Keratinocyte (primary cell): ENCODE measurements around the gene STK24. TPM values are rescaled to one million over a fixed set of nuclear protein-coding genes. Genes with fewer than 3 reads are reported as not detected.

Experiments
- DNase-seq: peaks from one replicate; pipeline ENCODE4 v3.0.0-alpha.2; 2011; ENCODE audit warnings: low read depth, missing footprints, low spot score
- FAIRE-seq: peaks from 2 replicates; lab custom pipeline; 2011; peaks lifted over from hg19 to GRCh38; lab: Jason Lieb, UNC
- H2AFZ ChIP-seq: 2 replicates; pipeline ENCODE4 v1.6.0; 2012; ENCODE audit warnings: low read length, control low read depth, inconsistent platforms; ENCODE audit not compliant: control insufficient read depth
- H3K27ac ChIP-seq: 2 replicates; pipeline ENCODE4 v1.5.1; 2011; ENCODE audit warnings: low read length; ENCODE audit not compliant: control insufficient read depth, insufficient read depth
- H3K27me3 ChIP-seq: 3 replicates; pipeline ENCODE4 v1.6.0; 2011; ENCODE audit warnings: low read length; ENCODE audit not compliant: control insufficient read depth, insufficient read depth; ENCODE audit errors: extremely low read depth
- H3K36me3 ChIP-seq, 2 experiments: 2 replicates in 1 of 2; 3 replicates in 1 of 2; pipeline ENCODE4 v1.5.1; 2011; ENCODE audit warnings: low read length in 2 of 2, mild to moderate bottlenecking in 1 of 2; ENCODE audit not compliant: control insufficient read depth in 2 of 2, insufficient read depth in 2 of 2; ENCODE audit errors: extremely low read depth in 1 of 2
- H3K4me1 ChIP-seq: 3 replicates; pipeline ENCODE4 v1.5.1; 2011; ENCODE audit warnings: low read length; ENCODE audit not compliant: control insufficient read depth, insufficient read depth; ENCODE audit errors: extremely low read depth
- H3K4me2 ChIP-seq: 3 replicates; pipeline ENCODE4 v1.6.0; 2011; ENCODE audit warnings: low read depth, low read length; ENCODE audit not compliant: control insufficient read depth, insufficient read depth; ENCODE audit errors: extremely low read depth
- H3K4me3 ChIP-seq, 3 experiments: fragments of 200-600 bp in 1 of 3; sonication (generic) in 1 of 3; 2 replicates in 2 of 3; 3 replicates in 1 of 3; pipeline ENCODE4 v1.5.1; 2011 to 2016; ENCODE audit warnings: low read length in 3 of 3, mild to moderate bottlenecking in 3 of 3, control low read depth in 2 of 3, inconsistent platforms in 1 of 3, low read depth in 1 of 3, mixed read lengths in 1 of 3, mixed run types in 1 of 3, moderate library complexity in 1 of 3; ENCODE audit not compliant: control insufficient read depth in 2 of 3, insufficient read depth in 2 of 3; ENCODE audit errors: extremely low read depth in 1 of 3
- H3K79me2 ChIP-seq: 2 replicates; pipeline ENCODE4 v1.6.0; 2012; ENCODE audit warnings: low read length; ENCODE audit not compliant: control insufficient read depth, insufficient read depth
- H3K9ac ChIP-seq: 3 replicates; pipeline ENCODE4 v1.6.0; 2011; ENCODE audit warnings: low read length; ENCODE audit not compliant: control insufficient read depth, insufficient read depth; ENCODE audit errors: extremely low read depth
- H3K9me1 ChIP-seq: 3 replicates; pipeline ENCODE4 v1.6.0; 2011; ENCODE audit warnings: low read length; ENCODE audit not compliant: control insufficient read depth, insufficient read depth; ENCODE audit errors: extremely low read depth
- H3K9me3 ChIP-seq: 2 replicates; pipeline ENCODE4 v1.5.1; 2012; ENCODE audit warnings: low read depth, low read length; ENCODE audit not compliant: control insufficient read depth
- H4K20me1 ChIP-seq: 3 replicates; pipeline ENCODE4 v1.6.0; 2011; ENCODE audit warnings: low read length; ENCODE audit not compliant: control insufficient read depth, insufficient read depth; ENCODE audit errors: extremely low read depth
- CTCF ChIP-seq, 3 experiments: IDR thresholded peaks in 1 of 3; conservative IDR thresholded peaks in 1 of 3; optimal IDR thresholded peaks in 1 of 3; 2 replicates in 2 of 3; 3 replicates in 1 of 3; pipeline versions ENCODE3 to v1.5.1; 2011; ENCODE audit warnings: low read length in 3 of 3, mild to moderate bottlenecking in 3 of 3, moderate library complexity in 2 of 3, control low read depth in 1 of 3, inconsistent platforms in 1 of 3; ENCODE audit not compliant: insufficient read depth in 2 of 3; ENCODE audit errors: extremely low read depth in 1 of 3
- EZH2 ChIP-seq: IDR thresholded peaks from one replicate; pipeline ENCODE4 v1.6.1; 2012; ENCODE audit warnings: inconsistent platforms, mild to moderate bottlenecking, low read length, moderate library complexity
- dilution Hi-C: fragments of 300-500 bp; cut with MboI; formaldehyde crosslinking; loops from one replicate; pipeline ENCODE4 v1.7.0; 2020; ENCODE audit warnings: low sequenced_read_pairs; ENCODE audit not compliant: extremely low pct_ligation_motif_present
- polyA plus RNA-seq, 5 experiments: library from polyadenylated mRNA; depleted of rRNA in 3 of 5; stranded (reverse) in 3 of 5; stranded (forward) in 1 of 5; unstranded in 1 of 5; fragments of >200 nt; gene quantifications; 1 replicate in 1 of 5; 2 replicates in 3 of 5; 3 replicates in 1 of 5; pipeline versions ENCODE4 v1.2.1 to v1.2.3, GENCODE V29; 2011 to 2012; ENCODE audit warnings: missing spikeins in 2 of 5, low read depth in 1 of 5, low replicate concordance in 1 of 5

The STK24 gene
- polyA plus RNA-seq, 1 donor (not counting 4 experiments of a cell fraction or from before 2014, with no cell fraction given), result 81.6 TPM

GRCh38 chr13:98446234-98446621 is 130.7 kb downstream of the STK24 start:
- TF ChIP-seq CTCF (optimal IDR thresholded peaks at IDR 0.05 in 1 of 3, IDR thresholded peaks at IDR 0.05 in 1 of 3, conservative IDR thresholded peaks at IDR 0.05 in 1 of 3; ENCODE audit: extremely low read depth in 1 of 3, insufficient read depth in 2 of 3, low read length in 3 of 3) (no peak), EZH2 (no peak)
- dilution Hi-C loops, result no loop called here
- DNase-seq, result no peak
- Histone ChIP-seq H3K27me3 (no peaks in the 10 kb centered on the region), H3K27ac (no peak overlapping the region), H3K79me2 (no peaks in the 10 kb centered on the region), H3K4me1 (peaks cover 15% of the 10 kb centered on the region), H3K4me2 (no peak overlapping the region), H3K9ac (no peak overlapping the region), H3K36me3 (peaks cover 15 to 26% of the 10 kb centered on the region in 2 experiments), H2AFZ (no peak overlapping the region), H3K9me1 (no peaks in the 10 kb centered on the region), H3K4me3 (no peak overlapping the region), H3K9me3 (no peaks in the 10 kb centered on the region), H4K20me1 (no peaks in the 10 kb centered on the region)
- no peak for FAIRE-seq

GRCh38 chr13:98445340-98446233 is 131.3 kb downstream of the STK24 start:
- peak in 2 of 3 experiments; percentile 95 to 98 for TF ChIP-seq CTCF (optimal IDR thresholded peaks at IDR 0.05 in 1 of 3, IDR thresholded peaks at IDR 0.05 in 1 of 3, conservative IDR thresholded peaks at IDR 0.05 in 1 of 3; ENCODE audit: extremely low read depth in 1 of 3, insufficient read depth in 2 of 3, low read length in 3 of 3)
- TF ChIP-seq EZH2, result no peak
- H3K9me3 ChIP-seq, result no peaks in the 10 kb centered on the region
- DNase-seq (peak; percentile 15), FAIRE-seq (peak; percentile 29)
- no peaks in the 10 kb centered on the region for H3K9me1 ChIP-seq
- H3K4me2 ChIP-seq, result peak overlapping the region; percentile 11
- no peaks in the 10 kb centered on the region for H3K27me3 ChIP-seq
- H3K4me3 ChIP-seq, result no peak overlapping the region
- H3K9ac ChIP-seq, result no peak overlapping the region
- H3K79me2 ChIP-seq, result no peaks in the 10 kb centered on the region
- no peaks in the 10 kb centered on the region for H4K20me1 ChIP-seq
- H3K27ac ChIP-seq, result no peak overlapping the region
- dilution Hi-C loops, result no loop called here
- H2AFZ ChIP-seq, result no peak overlapping the region
- H3K36me3 ChIP-seq, result peaks cover 12 to 26% of the 10 kb centered on the region in 2 experiments
- peaks cover 15% of the 10 kb centered on the region for H3K4me1 ChIP-seq
